Calu3 (cell line): ENCODE data around the gene RSRC2. TPM values are rescaled to one million over a fixed set of nuclear protein-coding genes. Genes with fewer than 3 reads are reported as not detected.
A peak's percentile ranks its signal among the peaks of the same experiment; 100 is the strongest.

Experiments used
- BruUV-seq: library from RNA; stranded (reverse); fragments of 400-500 nt; replicated peaks from 2 replicates; lab custom pipeline; 2021; lab: Mats Ljungman, UMichigan
- CTCF ChIA-PET: fragments of 300-600 bp; sonication (Branson Sonifier 250); formaldehyde crosslinking; loops from one replicate; lab custom pipeline; 2022; ENCODE audit warnings: antibody characterized with exemption; lab: Charles Lee
- DNase-seq: peaks from one replicate; pipeline ENCODE4 v3.0.0; 2022
- H3K27ac Mint-ChIP-seq: one replicate; pipeline ENCODE4 v1.8.0; 2022; ENCODE audit warnings: mixed read lengths; ENCODE audit not compliant: unreplicated experiment
- H3K27me3 Mint-ChIP-seq: one replicate; pipeline ENCODE4 v1.8.0; 2022; ENCODE audit warnings: mixed read lengths; ENCODE audit not compliant: unreplicated experiment
- H3K36me3 Mint-ChIP-seq: one replicate; pipeline ENCODE4 v1.8.0; 2022; ENCODE audit warnings: mild to moderate bottlenecking, moderate library complexity, mixed read lengths; ENCODE audit not compliant: insufficient read depth, unreplicated experiment
- H3K4me1 Mint-ChIP-seq: one replicate; pipeline ENCODE4 v1.8.0; 2022; ENCODE audit warnings: mild to moderate bottlenecking, low read depth, mixed read lengths; ENCODE audit not compliant: unreplicated experiment
- H3K4me3 Mint-ChIP-seq: one replicate; pipeline ENCODE4 v1.8.0; 2022; ENCODE audit warnings: mild to moderate bottlenecking, low read depth, moderate library complexity, mixed read lengths; ENCODE audit not compliant: unreplicated experiment
- H3K9me3 Mint-ChIP-seq: one replicate; pipeline ENCODE4 v1.8.0; 2022; ENCODE audit warnings: low read depth, mixed read lengths; ENCODE audit not compliant: unreplicated experiment
- CTCF ChIP-seq: fragments of 200-600 bp; IDR thresholded peaks from one replicate; pipeline ENCODE4 v1.8.0; 2022; ENCODE audit warnings: antibody characterized with exemption; ENCODE audit not compliant: unreplicated experiment
- intact Hi-C: fragments of 100-400 bp; cut with micrococcal nuclease; formaldehyde crosslinking; loops from one replicate; pipeline ENCODE4 v1.10.0; 2022; ENCODE audit not compliant: unreplicated experiment
- total RNA-seq: library from RNA; stranded (reverse); gene quantifications from 2 replicates; pipeline ENCODE4 v1.2.3, GENCODE V29; 2022

RSRC2 gene
- total RNA-seq, 1 experiment from 2014 or later: 86.9 TPM

DNA sequence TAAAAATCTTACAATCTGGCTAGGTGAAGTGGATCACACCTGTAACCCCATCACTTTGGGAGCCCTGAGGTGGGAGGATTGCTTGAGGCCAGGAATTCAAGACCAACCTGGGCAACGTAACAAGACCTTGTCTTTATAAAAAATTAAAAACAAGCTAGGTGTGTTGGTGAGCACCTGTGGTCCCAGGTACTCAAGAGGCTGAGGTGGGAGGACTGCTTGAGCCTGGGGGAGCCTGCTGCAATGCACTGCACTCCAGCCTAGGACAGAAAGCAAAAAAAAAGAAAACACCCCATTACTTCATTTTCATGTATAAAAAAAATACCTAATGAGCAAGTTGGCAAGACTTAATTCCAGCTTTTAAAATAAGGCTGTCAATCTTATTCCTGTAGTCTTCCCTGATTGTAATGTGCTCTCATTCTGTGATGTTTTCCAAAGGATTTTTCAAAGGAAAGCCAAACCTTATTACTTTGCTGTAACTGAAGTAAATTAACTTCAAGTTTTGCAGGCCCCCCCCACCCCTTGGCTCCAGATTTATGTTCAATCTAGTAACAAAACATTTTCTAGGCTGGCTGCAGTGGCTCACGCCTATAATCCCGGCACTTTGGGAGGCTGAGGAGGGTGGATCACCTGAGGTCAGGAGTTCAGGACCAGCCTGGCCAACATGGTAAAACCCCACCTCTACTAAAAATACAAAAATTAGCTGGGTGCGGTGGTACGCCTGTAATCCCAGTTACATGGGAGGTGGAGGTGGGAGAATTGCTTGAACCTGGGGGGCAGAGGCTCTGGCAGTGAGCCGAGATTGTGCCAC is 22.7 kb downstream of the RSRC2 start:
- Mint-ChIP-seq H3K36me3 (peaks cover 87% of the 10 kb centered on the region), H3K27me3 (no peaks in the 10 kb centered on the region), H3K9me3 (no peaks in the 10 kb centered on the region), H3K27ac (peak overlapping the region; percentile 23), H3K4me1 (peaks cover 16% of the 10 kb centered on the region), H3K4me3 (no peak overlapping the region)
- no peak for DNase-seq
- BruUV-seq: no TSS peak
- intact Hi-C loops: no loop called here
- CTCF ChIA-PET: interaction anchor here (0.5 to 0.8 kb wide), 2 partner anchors 195 to 1265 kb away, joined by 3 read pairs; no protein-coding TSS in a partner anchor
- TF ChIP-seq CTCF: no peak

GRCh38 chr12:122503147-122503751 is 23.5 kb downstream of the RSRC2 start:
- DNase-seq: no peak
- Mint-ChIP-seq H3K4me1 (peaks cover 16% of the 10 kb centered on the region), H3K27me3 (no peaks in the 10 kb centered on the region), H3K36me3 (peaks cover 84% of the 10 kb centered on the region), H3K27ac (peak overlapping the region; percentile 23), H3K4me3 (no peak overlapping the region), H3K9me3 (no peaks in the 10 kb centered on the region)
- CTCF ChIA-PET: interaction anchor here (0.5 kb wide), 1 partner anchor 1266 kb away, joined by 3 read pairs; no protein-coding TSS in a partner anchor
- no peak for TF ChIP-seq CTCF
- no TSS peak for BruUV-seq
- intact Hi-C loops: no loop called here

GRCh38 chr12:122501489-122501989 is 25.2 kb downstream of the RSRC2 start:
- peaks cover 16% of the 10 kb centered on the region for H3K4me1 Mint-ChIP-seq
- no peak for DNase-seq
- no peaks in the 10 kb centered on the region for H3K9me3 Mint-ChIP-seq
- CTCF ChIA-PET: interaction anchor here (0.7 to 2.3 kb wide), 5 partner anchors 23 to 276 kb away, joined by 3 to 13 read pairs (median 4); partner anchors contain the start of gene DIABLO
- TF ChIP-seq CTCF: no peak
- BruUV-seq: no TSS peak
- intact Hi-C loops: no loop called here
- peak overlapping the region; percentile 69 for H3K27ac Mint-ChIP-seq
- H3K27me3 Mint-ChIP-seq: no peaks in the 10 kb centered on the region
- peaks cover 75% of the 10 kb centered on the region for H3K36me3 Mint-ChIP-seq
- peak overlapping the region; percentile 94 for H3K4me3 Mint-ChIP-seq

DNA sequence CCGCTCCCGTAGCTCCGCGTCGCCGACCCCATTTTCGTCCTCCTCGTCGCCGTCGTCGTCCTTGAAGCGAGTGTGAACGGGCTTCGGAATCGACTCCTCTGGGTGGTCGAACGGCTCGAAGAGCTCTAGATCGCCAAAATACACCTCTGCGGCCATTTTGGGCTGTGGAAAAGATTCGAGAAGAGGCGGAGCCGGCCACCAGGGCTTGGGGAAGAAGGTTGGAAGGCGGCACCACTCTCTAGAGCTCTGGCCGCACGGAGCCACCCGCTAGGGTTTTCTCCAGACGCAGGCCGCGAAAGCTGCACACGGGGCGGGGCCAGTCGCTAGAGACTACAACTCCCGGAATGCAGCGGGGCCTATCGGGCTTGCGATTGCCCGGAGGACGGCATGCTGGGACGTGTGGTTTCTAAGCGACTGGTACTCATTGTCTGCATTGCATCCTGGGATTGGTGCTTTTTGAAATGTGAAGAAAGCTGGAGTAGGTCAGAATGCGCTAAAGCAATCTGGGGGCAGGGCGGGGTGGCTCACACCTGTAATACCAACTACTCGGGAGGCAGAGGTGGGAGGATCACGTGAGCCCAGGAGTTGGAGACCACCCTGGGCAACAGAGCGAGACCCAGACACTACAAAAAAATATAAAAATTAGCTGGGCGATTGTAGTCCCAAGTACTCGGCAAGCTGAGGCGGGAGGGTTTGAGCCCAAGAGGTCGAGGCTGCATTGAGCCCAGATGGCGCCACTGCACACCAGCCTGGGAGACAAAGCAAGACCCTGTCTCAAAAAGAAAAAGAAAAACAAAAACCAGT is 25.8 kb downstream of the RSRC2 start, which contains the start of gene ZCCHC8:
ZCCHC8 (minus strand) TSS at position 248 of the 804 bp plus-strand sequence; CDS start at position 156, 92 bp downstream.
- Mint-ChIP-seq H3K4me1 (peaks cover 16% of the 10 kb centered on the region), H3K36me3 (peaks cover 70% of the 10 kb centered on the region), H3K27ac (peak within 1 kb of the TSS; percentile 69), H3K9me3 (no peaks in the 10 kb centered on the region), H3K4me3 (peak within 1 kb of the TSS; percentile 94), H3K27me3 (no peaks in the 10 kb centered on the region)
- peak; percentile 98 for DNase-seq
- intact Hi-C loops: no loop called here
- CTCF ChIA-PET: interaction anchor here (0.6 to 2.3 kb wide), 7 partner anchors 29 to 379 kb away, joined by 3 to 13 read pairs (median 4); partner anchors contain the start of genes B3GNT4 and DIABLO
- BruUV-seq: TSS peak; percentile 83
- no peak for TF ChIP-seq CTCF
